SK-N-SH treated with all-trans-retinoic acid at 6 μM for 48 hours (cell line): ENCODE data around the gene TRPV5.

Source experiments
- ATAC-seq: fragments of 200-7000 bp; cut with Tn5 transposase; 3 replicates; pipeline ENCODE4 v1.9.1; 2020; ENCODE audit warnings: mild to moderate bottlenecking, moderate library complexity
- ARNTL ChIP-seq: fragments of 450-650 bp; formaldehyde crosslinking; IDR thresholded peaks from 2 replicates; pipeline ENCODE4 v1.5.0; 2020; ENCODE audit warnings: low read depth, mild to moderate bottlenecking, moderate library complexity, borderline replicate concordance
- BACH2 ChIP-seq: fragments of 250-450 bp; sonication (Bioruptor Pico); IDR thresholded peaks from 2 replicates; pipeline ENCODE4 v1.9.0; 2021; ENCODE audit warnings: mild to moderate bottlenecking, borderline replicate concordance
- CREB5 ChIP-seq: fragments of 250-450 bp; sonication (Bioruptor Pico); IDR thresholded peaks from 2 replicates; pipeline ENCODE4 v1.5.1; 2020; ENCODE audit warnings: low read depth, mild to moderate bottlenecking, moderate library complexity
- CSDC2 ChIP-seq: fragments of 250-450 bp; sonication (Bioruptor Pico); IDR thresholded peaks from 2 replicates; pipeline ENCODE4 v1.5.0; 2020; ENCODE audit warnings: mild to moderate bottlenecking, moderate library complexity
- CSRNP3 ChIP-seq: fragments of 250-450 bp; sonication (Bioruptor Pico); IDR thresholded peaks from 2 replicates; pipeline ENCODE4 v1.5.1; 2021; ENCODE audit warnings: mild to moderate bottlenecking, moderate library complexity
- ESRRG ChIP-seq: fragments of 250-450 bp; sonication (Bioruptor Pico); IDR thresholded peaks from 2 replicates; pipeline ENCODE4 v1.6.1; 2021; ENCODE audit warnings: mild to moderate bottlenecking
- ISL1 ChIP-seq: fragments of 250-450 bp; sonication (Bioruptor Pico); IDR thresholded peaks from 2 replicates; pipeline ENCODE4 v2.1.2; 2022; ENCODE audit warnings: mild to moderate bottlenecking, moderate library complexity
- PATZ1 ChIP-seq: fragments of 250-450 bp; sonication (Bioruptor Pico); IDR thresholded peaks from 2 replicates; pipeline ENCODE4 v1.8.0; 2020; ENCODE audit warnings: mild to moderate bottlenecking, moderate library complexity, borderline replicate concordance
- PPARA ChIP-seq: fragments of 250-450 bp; sonication (Bioruptor Pico); IDR thresholded peaks from 2 replicates; pipeline ENCODE4 v1.5.0; 2020; ENCODE audit warnings: mild to moderate bottlenecking, borderline replicate concordance
- RARB ChIP-seq: fragments of 250-450 bp; sonication (Bioruptor Pico); IDR thresholded peaks from 2 replicates; pipeline ENCODE4 v1.8.0; 2021; ENCODE audit warnings: mild to moderate bottlenecking, moderate library complexity
- SNAI2 ChIP-seq: fragments of 250-450 bp; sonication (Bioruptor Pico); IDR thresholded peaks from 2 replicates; pipeline ENCODE4 v1.5.0; 2020; ENCODE audit warnings: mild to moderate bottlenecking, moderate library complexity
- TCF4 ChIP-seq: fragments of 250-450 bp; sonication (Bioruptor Pico); IDR thresholded peaks from 2 replicates; pipeline ENCODE4 v1.8.0; 2021; ENCODE audit warnings: mild to moderate bottlenecking, moderate library complexity, borderline replicate concordance
- TOX ChIP-seq: fragments of 250-450 bp; sonication (Bioruptor Pico); IDR thresholded peaks from 2 replicates; pipeline ENCODE4 v1.8.0; 2021; ENCODE audit warnings: mild to moderate bottlenecking, moderate library complexity, borderline replicate concordance
- TSHZ2 ChIP-seq: fragments of 250-450 bp; sonication (Bioruptor Pico); IDR thresholded peaks from 2 replicates; pipeline ENCODE4 v1.5.0; 2020; ENCODE audit warnings: mild to moderate bottlenecking, moderate library complexity
- ZC3H10 ChIP-seq: fragments of 250-450 bp; sonication (Bioruptor Pico); IDR thresholded peaks from 2 replicates; pipeline ENCODE4 v1.5.1; 2021; ENCODE audit warnings: mild to moderate bottlenecking, moderate library complexity
- ZFP3 ChIP-seq: fragments of 250-450 bp; sonication (Bioruptor Pico); IDR thresholded peaks from 2 replicates; pipeline ENCODE4 v1.5.0; 2020; ENCODE audit warnings: mild to moderate bottlenecking, moderate library complexity
- ZFP30 ChIP-seq: fragments of 450-650 bp; formaldehyde crosslinking; IDR thresholded peaks from 2 replicates; pipeline ENCODE4 v1.5.0; 2022; ENCODE audit warnings: mild to moderate bottlenecking, moderate library complexity
- ZNF565 ChIP-seq: fragments of 450-650 bp; formaldehyde crosslinking; conservative IDR thresholded peaks from 2 replicates; pipeline ENCODE4 v1.5.0; 2020; ENCODE audit warnings: low read depth, mild to moderate bottlenecking, moderate library complexity
- ZNF70 ChIP-seq: fragments of 450-650 bp; formaldehyde crosslinking; IDR thresholded peaks from 2 replicates; pipeline ENCODE4 v1.5.0; 2020; ENCODE audit warnings: mild to moderate bottlenecking, moderate library complexity
- ZNF8 ChIP-seq: fragments of 450-650 bp; formaldehyde crosslinking; IDR thresholded peaks from 2 replicates; pipeline ENCODE4 v1.5.0; 2020; ENCODE audit warnings: mild to moderate bottlenecking, moderate library complexity
- TF ChIP-seq, protein P1 (sequence below): fragments of 250-450 bp; sonication (Bioruptor Pico); IDR thresholded peaks from 2 replicates; pipeline ENCODE4 v1.8.0; 2021; ENCODE audit warnings: low read depth, mild to moderate bottlenecking, moderate library complexity, borderline replicate concordance

Gene TRPV5

GRCh38 chr7:142961973-142962926 lies 28.7 kb upstream of the TRPV5 start, which contains the start of gene KEL:
Gene KEL, minus strand, starts transcription at chr7:142962363. Its CDS starts 157 bp downstream, at chr7:142962206.
- TF ChIP-seq TOX (CRISPR knock-in tag) (no peak), ZFP3 (CRISPR knock-in tag) (no peak)
- no peak for ATAC-seq

DNA sequence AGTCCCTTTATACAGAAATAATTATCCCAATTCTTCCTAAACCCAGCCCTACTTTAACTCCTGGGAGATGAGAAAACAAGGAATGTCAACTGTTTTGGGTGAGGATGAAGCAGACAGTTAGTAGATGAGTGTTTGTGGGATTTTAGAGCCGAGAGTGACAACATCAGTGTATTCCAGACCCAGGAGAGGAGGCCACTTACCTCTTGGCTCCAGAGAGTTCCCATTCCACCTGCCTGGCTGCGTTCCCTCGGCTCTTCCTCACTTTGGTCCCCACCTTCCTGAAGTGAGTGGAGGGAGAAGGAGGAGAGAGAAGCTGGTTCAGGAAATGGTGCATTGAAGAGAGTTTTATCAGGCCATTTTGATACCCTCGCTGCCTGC lies 28.0 kb upstream of the TRPV5 start:
- TF ChIP-seq ISL1 (CRISPR knock-in tag) (no peak), BACH2 (CRISPR knock-in tag) (no peak), ARNTL (CRISPR knock-in tag) (no peak), CSDC2 (CRISPR knock-in tag) (no peak), PPARA (CRISPR knock-in tag) (no peak), ZNF70 (CRISPR knock-in tag) (no peak), ZFP3 (CRISPR knock-in tag) (no peak), SNAI2 (CRISPR knock-in tag) (no peak), PATZ1 (CRISPR knock-in tag) (no peak)
- ATAC-seq = no peak

DNA sequence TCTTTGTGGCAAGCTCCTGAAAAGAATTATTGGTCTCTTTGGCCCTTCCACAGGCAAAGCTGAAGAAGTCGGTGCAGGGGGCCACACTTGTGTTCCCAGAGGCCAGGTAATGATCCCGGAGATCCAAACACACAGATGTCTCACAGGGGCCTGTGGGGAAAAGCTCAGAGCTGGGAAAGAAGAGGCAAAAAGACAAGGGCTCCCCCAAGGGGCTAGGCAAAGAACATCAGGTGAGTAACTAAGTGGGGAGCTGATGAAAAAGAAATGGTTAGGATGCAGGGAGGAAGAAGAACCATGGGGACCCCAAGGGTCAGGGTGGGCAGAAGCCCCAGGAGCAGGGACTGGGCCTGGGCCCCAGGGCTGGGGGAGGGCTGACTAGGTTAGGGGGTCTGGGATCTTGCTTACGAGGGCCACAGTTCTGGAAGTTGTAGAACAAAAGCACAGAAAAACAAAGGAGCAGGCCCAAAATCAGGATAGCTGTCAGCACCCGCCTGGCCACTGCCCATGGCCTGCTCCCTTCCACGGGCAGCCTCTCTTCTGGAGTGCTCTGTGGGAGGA lies 27.5 kb upstream of the TRPV5 start:
- TF ChIP-seq ESRRG (CRISPR knock-in tag) (no peak), ZFP30 (no peak), TOX (CRISPR knock-in tag) (no peak), CSRNP3 (CRISPR knock-in tag) (no peak), SNAI2 (CRISPR knock-in tag) (no peak), ZC3H10 (CRISPR knock-in tag) (no peak), CREB5 (CRISPR knock-in tag) (no peak)
- ATAC-seq = no peak

DNA sequence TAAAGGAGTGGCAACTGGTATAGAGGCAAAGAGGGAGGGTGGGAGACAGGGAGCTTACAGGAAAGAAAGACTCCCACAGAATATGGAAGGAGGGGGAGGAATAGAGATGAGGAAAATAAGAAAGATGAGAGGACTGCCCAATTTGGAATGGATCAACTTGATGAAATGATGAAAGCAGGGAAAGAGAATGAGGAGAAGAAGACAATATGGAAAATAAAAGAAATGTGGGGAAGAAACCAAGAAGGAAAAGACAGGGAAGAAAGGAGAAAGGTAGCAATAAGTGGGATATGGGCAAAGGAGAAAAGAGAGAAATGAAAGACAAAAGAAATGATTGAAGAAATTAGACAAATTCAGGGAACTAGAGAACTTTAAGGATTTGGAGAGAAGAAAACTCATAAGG lies 25.7 kb upstream of the TRPV5 start:
- TF ChIP-seq ISL1 (CRISPR knock-in tag) (no peak), CREB5 (CRISPR knock-in tag) (no peak), BACH2 (CRISPR knock-in tag) (no peak), ZFP30 (no peak), PPARA (CRISPR knock-in tag) (no peak), ARNTL (CRISPR knock-in tag) (no peak), TSHZ2 (CRISPR knock-in tag) (no peak), ZNF565 (CRISPR knock-in tag) (no peak), ZC3H10 (CRISPR knock-in tag) (no peak), TCF4 (no peak), ESRRG (CRISPR knock-in tag) (no peak), ZFP3 (CRISPR knock-in tag) (no peak), TOX (CRISPR knock-in tag) (no peak), SNAI2 (CRISPR knock-in tag) (no peak), RARB (CRISPR knock-in tag) (no peak), ZNF8 (CRISPR knock-in tag) (no peak), CSRNP3 (CRISPR knock-in tag) (no peak)
- TF ChIP-seq, protein P1, sequence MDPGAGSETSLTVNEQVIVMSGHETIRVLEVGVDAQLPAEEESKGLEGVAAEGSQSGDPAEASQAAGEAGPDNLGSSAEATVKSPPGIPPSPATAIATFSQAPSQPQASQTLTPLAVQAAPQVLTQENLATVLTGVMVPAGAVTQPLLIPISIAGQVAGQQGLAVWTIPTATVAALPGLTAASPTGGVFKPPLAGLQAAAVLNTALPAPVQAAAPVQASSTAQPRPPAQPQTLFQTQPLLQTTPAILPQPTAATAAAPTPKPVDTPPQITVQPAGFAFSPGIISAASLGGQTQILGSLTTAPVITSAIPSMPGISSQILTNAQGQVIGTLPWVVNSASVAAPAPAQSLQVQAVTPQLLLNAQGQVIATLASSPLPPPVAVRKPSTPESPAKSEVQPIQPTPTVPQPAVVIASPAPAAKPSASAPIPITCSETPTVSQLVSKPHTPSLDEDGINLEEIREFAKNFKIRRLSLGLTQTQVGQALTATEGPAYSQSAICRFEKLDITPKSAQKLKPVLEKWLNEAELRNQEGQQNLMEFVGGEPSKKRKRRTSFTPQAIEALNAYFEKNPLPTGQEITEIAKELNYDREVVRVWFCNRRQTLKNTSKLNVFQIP = no peak
- no peak for ATAC-seq
